NB4 (cell line): ENCODE results near the gene KRT83.
"Not testable (repeated sequence)": the region's sequence is repeated elsewhere in the genome, so short reads cannot be mapped to it uniquely, and the experiment has no call there.

Experiments used
- DNase-seq: peaks from one replicate; pipeline ENCODE4 v3.0.0; 2010; ENCODE audit warnings: low read depth
- H3K4me3 ChIP-seq: one replicate; pipeline ENCODE4 v1.5.1; 2011; ENCODE audit warnings: mild to moderate bottlenecking, low read depth, low read length, moderate library complexity
- MAX ChIP-seq: IDR thresholded peaks from 2 replicates; pipeline ENCODE4 v1.6.1; 2011; ENCODE audit warnings: low read depth, low read length
- MYC ChIP-seq: IDR thresholded peaks from 2 replicates; pipeline ENCODE4 v1.6.1; 2011; ENCODE audit warnings: low read depth, low read length
- POLR2A ChIP-seq: IDR thresholded peaks from 2 replicates; pipeline ENCODE4 v1.6.1; 2011; ENCODE audit warnings: mild to moderate bottlenecking; ENCODE audit not compliant: insufficient read length; ENCODE audit errors: extremely low read depth
- TF ChIP-seq, protein P1 (sequence below): IDR thresholded peaks from one replicate; pipeline ENCODE4 v1.5.1; 2012; ENCODE audit warnings: low read depth, low read length

Gene KRT83

GRCh38 chr12:52295663-52296062, 25.5 kb downstream of the KRT83 start:
- DNase-seq, result peak; percentile 86
- no peak for TF ChIP-seq MYC
- H3K4me3 ChIP-seq, result no peak overlapping the region

DNA sequence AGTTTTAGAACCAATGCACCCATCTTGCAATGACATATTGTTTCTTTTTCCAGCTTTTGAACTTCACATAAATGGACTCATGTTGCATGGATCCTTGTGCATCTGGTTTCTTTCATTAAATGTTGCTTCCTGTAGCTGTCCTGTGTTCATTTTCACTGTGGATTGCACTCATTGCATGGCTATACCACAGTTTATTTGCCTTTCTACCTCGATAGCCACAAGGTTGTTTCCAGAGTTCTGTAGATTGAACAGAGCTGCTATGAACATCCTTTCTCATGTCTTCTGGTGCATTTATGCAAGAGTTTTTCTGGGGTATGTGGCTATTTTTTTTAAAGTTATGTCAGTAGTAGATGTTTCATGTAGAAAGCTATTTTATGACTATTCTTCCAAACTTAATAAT, 26.4 kb downstream of the KRT83 start:
- TF ChIP-seq MAX (no peak), POLR2A (no peak), MYC (no peak)
- TF ChIP-seq, protein P1, sequence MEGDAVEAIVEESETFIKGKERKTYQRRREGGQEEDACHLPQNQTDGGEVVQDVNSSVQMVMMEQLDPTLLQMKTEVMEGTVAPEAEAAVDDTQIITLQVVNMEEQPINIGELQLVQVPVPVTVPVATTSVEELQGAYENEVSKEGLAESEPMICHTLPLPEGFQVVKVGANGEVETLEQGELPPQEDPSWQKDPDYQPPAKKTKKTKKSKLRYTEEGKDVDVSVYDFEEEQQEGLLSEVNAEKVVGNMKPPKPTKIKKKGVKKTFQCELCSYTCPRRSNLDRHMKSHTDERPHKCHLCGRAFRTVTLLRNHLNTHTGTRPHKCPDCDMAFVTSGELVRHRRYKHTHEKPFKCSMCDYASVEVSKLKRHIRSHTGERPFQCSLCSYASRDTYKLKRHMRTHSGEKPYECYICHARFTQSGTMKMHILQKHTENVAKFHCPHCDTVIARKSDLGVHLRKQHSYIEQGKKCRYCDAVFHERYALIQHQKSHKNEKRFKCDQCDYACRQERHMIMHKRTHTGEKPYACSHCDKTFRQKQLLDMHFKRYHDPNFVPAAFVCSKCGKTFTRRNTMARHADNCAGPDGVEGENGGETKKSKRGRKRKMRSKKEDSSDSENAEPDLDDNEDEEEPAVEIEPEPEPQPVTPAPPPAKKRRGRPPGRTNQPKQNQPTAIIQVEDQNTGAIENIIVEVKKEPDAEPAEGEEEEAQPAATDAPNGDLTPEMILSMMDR, result no peak
- DNase-seq, result no peak
- no peak overlapping the region for H3K4me3 ChIP-seq

- no peak overlapping the region for H3K4me3 ChIP-seq
- no peak for DNase-seq
- no peak for TF ChIP-seq MYC
- TF ChIP-seq, protein P1, result no peak
- no peak for TF ChIP-seq POLR2A
Observed at GRCh38 chr12:52293926-52294325, 27.3 kb downstream of the KRT83 start.

GRCh38 chr12:52291267-52291935, 29.8 kb downstream of the KRT83 start, which contains the start of gene KRT81:
KRT81 (minus strand) TSS chr12:52291534; CDS start chr12:52291465, 69 bp downstream.
- DNase-seq, result no peak
- no peak within 1 kb of the TSS for H3K4me3 ChIP-seq
- TF ChIP-seq, protein P1, result no peak
- TF ChIP-seq MYC (no peak), POLR2A (no peak)

- not testable (repeated sequence) for DNase-seq, H3K4me3 ChIP-seq
Observed at GRCh38 chr12:52290483-52291134, 30.6 kb downstream of the KRT83 start.

DNA sequence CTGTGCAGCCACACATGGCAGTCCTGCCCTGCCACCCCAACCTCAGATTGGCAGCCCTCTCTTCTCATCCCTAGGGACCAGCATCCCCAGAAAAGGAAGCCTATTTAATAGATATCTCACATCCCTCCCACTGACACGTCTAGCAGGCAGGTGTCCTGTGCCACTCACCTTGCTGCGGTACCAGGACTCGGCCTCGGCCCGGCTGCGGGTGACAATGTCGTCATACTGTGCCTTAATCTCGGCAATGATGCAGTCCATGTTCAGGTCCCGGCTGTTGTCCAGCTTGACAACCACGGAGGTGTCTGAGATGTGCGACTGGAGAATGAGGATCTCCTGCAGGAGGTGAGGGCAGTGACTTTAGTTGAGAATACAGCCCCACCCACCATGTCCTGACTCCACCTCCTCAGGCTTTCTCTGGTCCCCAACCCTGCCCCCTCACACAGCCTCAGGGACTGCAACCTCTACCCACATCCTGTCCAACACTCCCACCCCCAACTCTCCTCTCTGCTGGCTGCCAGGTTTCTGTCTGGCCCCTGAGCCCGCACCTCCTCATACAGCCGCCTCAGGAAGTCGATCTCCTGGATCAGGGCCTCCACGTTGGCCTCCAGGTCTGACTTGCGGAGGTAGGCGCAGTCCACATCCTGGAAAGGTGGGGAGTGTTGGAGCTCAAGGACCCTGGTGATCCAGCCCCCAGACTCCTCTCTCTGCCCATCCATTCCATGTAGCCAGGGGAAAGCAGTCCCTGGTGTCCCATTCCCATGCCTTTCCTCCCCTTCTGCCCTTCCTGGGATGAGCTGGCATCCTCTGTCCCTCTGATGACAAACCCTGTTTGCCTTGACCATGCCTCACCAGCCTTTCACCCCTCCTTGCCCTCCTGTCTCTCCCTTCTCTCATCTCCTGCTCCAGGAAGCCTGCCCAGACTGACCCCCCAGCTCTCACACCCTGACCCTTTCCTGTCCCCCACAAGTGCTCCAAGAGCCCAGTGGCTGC, 33.1 kb downstream of the KRT83 start:
- not testable (repeated sequence) for H3K4me3 ChIP-seq
- DNase-seq, result peak; percentile 85

- DNase-seq, H3K4me3 ChIP-seq: not testable (repeated sequence)
Observed at GRCh38 chr12:52286857-52287785, 34.1 kb downstream of the KRT83 start.
